ENCODE data around the gene CTTNBP2NL.

The CTTNBP2NL gene

GRCh38 chr1:112506306-112506705, 110.3 kb downstream of the CTTNBP2NL start:
- DNase-seq (ENCODE audit: low spot score): no peak

GRCh38 chr1:112506731-112507130, 110.7 kb downstream of the CTTNBP2NL start:
- DNase-seq (ENCODE audit: low spot score): no peak

- no peak for DNase-seq (ENCODE audit: low spot score)
These were observed 111.3 kb downstream of the CTTNBP2NL start for GRCh38 chr1:112507336-112507735.

- no peak for DNase-seq (ENCODE audit: low spot score)
These were observed 111.9 kb downstream of the CTTNBP2NL start for GRCh38 chr1:112507921-112508277.

GRCh38 chr1:112508278-112509004, 112.4 kb downstream of the CTTNBP2NL start, which contains the start of gene WNT2B:
Gene WNT2B, plus strand, starts transcription at chr1:112508965. Its CDS starts 298 bp downstream, at chr1:112509263.
- no peak for DNase-seq (ENCODE audit: low spot score)

- DNase-seq (ENCODE audit: low spot score): no peak
These were observed 113.1 kb downstream of the CTTNBP2NL start for GRCh38 chr1:112509005-112509659.

- DNase-seq (ENCODE audit: low spot score): no peak
These were observed 113.7 kb downstream of the CTTNBP2NL start for GRCh38 chr1:112509660-112510178.

GRCh38 chr1:112510340-112510739, 114.3 kb downstream of the CTTNBP2NL start:
- no peak for DNase-seq (ENCODE audit: low spot score)
